Esophagus (tissue), 2 donors: ENCODE measurements around the gene ITFG2. TPM values are rescaled to one million over a fixed set of nuclear protein-coding genes. Genes with fewer than 3 reads are reported as not detected.
"Not testable (repeated sequence)": the region's sequence is repeated elsewhere in the genome, so short reads cannot be mapped to it uniquely, and the experiment has no call there.

Experiments
- H3K27ac ChIP-seq, 2 donors: one replicate each; pipeline ENCODE4 v1.5.1; 2013; ENCODE audit warnings: low read depth in 2 of 2, mild to moderate bottlenecking in 2 of 2, inconsistent platforms in 1 of 2, low read length in 1 of 2, moderate library complexity in 1 of 2
- H3K27me3 ChIP-seq, 2 donors: one replicate each; pipeline ENCODE4 v1.6.1; 2013; ENCODE audit warnings: low read length in 2 of 2, control low read depth in 1 of 2, mild to moderate bottlenecking in 1 of 2; ENCODE audit not compliant: insufficient read depth in 2 of 2, control insufficient read depth in 1 of 2
- H3K36me3 ChIP-seq, 2 donors: one replicate each; pipeline ENCODE4 v1.6.1; 2013; ENCODE audit warnings: low read length in 1 of 2; ENCODE audit not compliant: control insufficient read depth in 2 of 2, insufficient read depth in 2 of 2
- H3K4me1 ChIP-seq, 2 donors: one replicate each; pipeline ENCODE4 v1.6.1; 2013; ENCODE audit warnings: low read length in 1 of 2; ENCODE audit not compliant: control insufficient read depth in 2 of 2, insufficient read depth in 2 of 2
- H3K4me3 ChIP-seq, 2 donors: one replicate each; pipeline ENCODE4 v1.5.1; 2013; ENCODE audit warnings: low read length in 2 of 2, mild to moderate bottlenecking in 2 of 2, low read depth in 1 of 2, moderate library complexity in 1 of 2
- H3K9me3 ChIP-seq, 2 donors: one replicate each; pipeline ENCODE4 v1.6.1; 2013; ENCODE audit warnings: mild to moderate bottlenecking in 2 of 2, low read depth in 1 of 2, low read length in 1 of 2, moderate library complexity in 1 of 2; ENCODE audit not compliant: control insufficient read depth in 2 of 2, insufficient read depth in 1 of 2
- WGBS, 2 donors: extraction: QIAGEN DNeasy Blood & Tissue Kit; methylation state at CpG; one replicate each; pipeline ENCODE4 v1.1.7; 2013; 5-methylcytosine and 5-hydroxymethylcytosine counted together
- polyA plus RNA-seq, 2 donors: library from polyadenylated mRNA; stranded (reverse); fragments of 200-250 nt; gene quantifications; one replicate each; pipeline ENCODE4 v1.2.3, GENCODE V29; 2013
- donor health status: healthy with polysubstance abuse.
- donor health status: Bipolar disorder and iron deficiency.

Gene ITFG2
- polyA plus RNA-seq, 2 donors, result 19.9 to 31.2 TPM

GRCh38 chr12:2857576-2857975, 45.1 kb downstream of the ITFG2 start:
- Histone ChIP-seq H3K4me1 (no peaks in the 10 kb centered on the region), H3K36me3 (peaks cover 0 to 12% of the 10 kb centered on the region in 2 donors), H3K27me3 (no peaks in the 10 kb centered on the region), H3K4me3 (no peak overlapping the region), H3K27ac (no peak overlapping the region), H3K9me3 (no peaks in the 10 kb centered on the region)
- WGBS, 2 donors, result 92 to 94% methylated on average over 7 of the region's 7 CpGs

- Histone ChIP-seq H3K9me3 (no peaks in the 10 kb centered on the region), H3K4me3 (no peak overlapping the region), H3K36me3 (peaks cover 0 to 15% of the 10 kb centered on the region in 2 donors), H3K4me1 (no peaks in the 10 kb centered on the region), H3K27me3 (no peaks in the 10 kb centered on the region), H3K27ac (no peak overlapping the region)
- WGBS, 2 donors, result 89 to 90% methylated on average over 2 of the region's 2 CpGs
These were observed 45.9 kb downstream of the ITFG2 start for GRCh38 chr12:2858334-2858733.

DNA sequence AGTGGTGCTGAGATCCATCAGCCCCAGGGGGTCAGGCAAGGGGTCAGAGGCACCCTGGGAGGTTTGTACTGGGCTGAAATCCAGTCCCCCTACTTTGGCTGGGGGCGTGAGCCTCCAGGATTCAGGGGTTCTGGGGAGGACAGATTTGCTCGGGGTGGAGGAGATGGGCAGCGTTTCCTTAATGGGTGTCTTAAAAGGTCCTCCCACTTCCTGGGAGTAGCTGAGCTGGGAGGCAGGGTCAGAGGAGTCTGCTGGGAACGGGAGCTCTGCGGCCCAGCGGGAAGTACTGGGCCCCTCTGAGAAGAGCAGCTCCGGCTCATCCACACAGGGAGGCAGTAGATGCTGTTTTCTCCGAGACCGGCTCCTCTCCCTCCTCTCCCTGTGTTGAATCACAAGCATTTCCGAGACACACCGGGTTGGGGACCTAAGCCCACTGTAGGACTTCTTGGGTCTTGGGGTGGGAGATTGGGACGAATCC, 46.5 kb downstream of the ITFG2 start:
- 87 to 91% methylated on average over 12 of the region's 12 CpGs for WGBS, 2 donors
- Histone ChIP-seq H3K4me3 (no peak overlapping the region), H3K27ac (no peak overlapping the region), H3K9me3 (no peaks in the 10 kb centered on the region), H3K36me3 (peaks cover 0 to 15% of the 10 kb centered on the region in 2 donors), H3K4me1 (no peaks in the 10 kb centered on the region), H3K27me3 (no peaks in the 10 kb centered on the region)

- Histone ChIP-seq H3K36me3 (peaks cover 0 to 17% of the 10 kb centered on the region in 2 donors), H3K27ac (no peak overlapping the region), H3K4me3 (no peak overlapping the region), H3K4me1 (no peaks in the 10 kb centered on the region), H3K9me3 (no peaks in the 10 kb centered on the region), H3K27me3 (no peaks in the 10 kb centered on the region)
These were observed 47.7 kb downstream of the ITFG2 start for GRCh38 chr12:2860170-2860569.

GRCh38 chr12:2862876-2863275, 50.4 kb downstream of the ITFG2 start:
- Histone ChIP-seq H3K36me3 (peaks cover 0 to 22% of the 10 kb centered on the region in 2 donors), H3K4me3 (no peak overlapping the region), H3K27ac (no peak overlapping the region), H3K9me3 (no peaks in the 10 kb centered on the region), H3K27me3 (no peaks in the 10 kb centered on the region), H3K4me1 (no peaks in the 10 kb centered on the region)
- 90 to 91% methylated on average over 7 of the region's 7 CpGs for WGBS, 2 donors

GRCh38 chr12:2863402-2863801, 50.9 kb downstream of the ITFG2 start:
- H3K36me3 ChIP-seq, result peaks cover 0 to 20% of the 10 kb centered on the region in 2 donors
- not testable (repeated sequence) for H3K4me1 ChIP-seq, H3K4me3 ChIP-seq, H3K27ac ChIP-seq, H3K9me3 ChIP-seq, H3K27me3 ChIP-seq
- 96% methylated on average over 6 to 7 of the region's 7 CpGs for WGBS, 2 donors

GRCh38 chr12:2864198-2864597, 51.7 kb downstream of the ITFG2 start:
- Histone ChIP-seq H3K27ac (no peak overlapping the region), H3K27me3 (no peaks in the 10 kb centered on the region), H3K4me1 (no peaks in the 10 kb centered on the region), H3K9me3 (no peaks in the 10 kb centered on the region), H3K36me3 (peaks cover 0 to 13% of the 10 kb centered on the region in 2 donors), H3K4me3 (no peak overlapping the region)
- 96 to 97% methylated on average over 9 of the region's 9 CpGs for WGBS, 2 donors

DNA sequence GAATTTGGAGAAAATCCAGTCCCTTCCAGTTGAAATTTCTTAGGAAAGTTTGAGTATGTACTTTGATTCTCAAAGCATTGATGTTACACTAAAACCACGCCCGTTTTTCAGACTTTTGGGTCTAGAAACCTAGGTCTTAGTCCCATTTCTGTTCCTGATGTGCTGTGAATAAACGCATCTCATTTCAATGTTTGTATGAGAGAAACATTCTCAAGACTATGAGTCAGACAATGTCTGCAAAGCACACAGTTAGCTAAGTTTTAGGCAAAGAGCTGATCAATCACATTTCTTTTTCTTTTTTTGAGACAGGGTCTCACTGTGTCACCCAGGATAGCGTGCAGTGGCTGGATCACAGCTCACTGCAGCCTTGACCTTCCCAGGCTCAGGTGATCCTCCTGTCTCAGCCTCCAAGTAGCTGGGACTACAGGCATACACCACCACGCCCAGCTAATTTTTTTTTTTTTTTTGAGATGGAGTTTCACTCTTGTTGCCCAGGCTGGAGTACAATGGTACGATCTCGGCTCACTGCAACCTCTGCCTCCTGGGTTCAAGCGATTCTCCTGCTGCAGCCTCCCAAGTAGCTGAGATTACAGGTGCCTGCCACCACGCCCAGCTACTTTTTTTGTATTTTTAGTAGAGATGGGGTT, 56.6 kb downstream of the ITFG2 start:
- not testable (repeated sequence) for H3K27me3 ChIP-seq, H3K27ac ChIP-seq, H3K36me3 ChIP-seq, H3K4me3 ChIP-seq, H3K4me1 ChIP-seq, H3K9me3 ChIP-seq
- WGBS, 2 donors, result 92 to 97% methylated on average over 9 of the region's 9 CpGs
